GM19035 (cell line): ENCODE measurements around the gene GTF3C5.
"Not testable (repeated sequence)": the region's sequence is repeated elsewhere in the genome, so short reads cannot be mapped to it uniquely, and the experiment has no call there.

ENCODE experiments used
- ATAC-seq: cut with Tn5 transposase; IDR thresholded peaks from one replicate; pipeline ENCODE4 v1.9.1; 2021; ENCODE audit not compliant: unreplicated experiment

GTF3C5 gene

DNA sequence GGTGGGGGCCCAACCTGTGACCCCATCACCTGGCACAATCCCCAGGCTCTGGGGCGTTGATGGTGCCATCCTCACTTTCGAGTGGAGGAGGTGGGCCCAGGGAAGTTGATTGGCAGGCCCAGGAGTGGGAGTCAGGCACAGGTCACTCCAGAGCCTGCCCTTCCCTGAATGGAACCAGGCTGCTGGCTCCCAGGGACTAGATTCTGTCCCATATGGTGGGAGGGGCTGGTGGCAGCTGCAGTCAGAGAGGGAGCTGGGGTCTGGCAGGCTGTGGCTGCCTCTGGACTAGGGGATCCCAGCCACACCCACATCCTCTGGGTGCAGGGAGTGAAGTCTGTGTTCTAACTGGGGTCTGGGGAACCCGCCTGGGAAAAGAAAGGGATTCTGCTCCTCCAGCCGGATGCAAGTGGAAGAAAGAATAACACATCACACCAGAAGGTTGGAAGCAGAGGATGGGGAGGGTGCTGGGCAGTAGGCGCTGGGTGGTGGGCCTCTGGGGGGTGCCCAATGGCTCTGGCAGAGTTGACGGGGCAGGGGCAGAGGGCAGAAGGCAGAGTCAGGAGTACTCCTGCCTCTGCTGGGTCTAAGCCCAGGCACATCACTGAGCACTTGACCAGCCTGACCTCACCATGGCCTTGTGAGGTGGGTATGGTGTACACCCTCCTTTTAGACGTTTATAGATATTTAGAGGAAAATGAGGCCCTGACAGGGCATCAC is 56.8 kb downstream of the GTF3C5 start:
- no peak for ATAC-seq

DNA sequence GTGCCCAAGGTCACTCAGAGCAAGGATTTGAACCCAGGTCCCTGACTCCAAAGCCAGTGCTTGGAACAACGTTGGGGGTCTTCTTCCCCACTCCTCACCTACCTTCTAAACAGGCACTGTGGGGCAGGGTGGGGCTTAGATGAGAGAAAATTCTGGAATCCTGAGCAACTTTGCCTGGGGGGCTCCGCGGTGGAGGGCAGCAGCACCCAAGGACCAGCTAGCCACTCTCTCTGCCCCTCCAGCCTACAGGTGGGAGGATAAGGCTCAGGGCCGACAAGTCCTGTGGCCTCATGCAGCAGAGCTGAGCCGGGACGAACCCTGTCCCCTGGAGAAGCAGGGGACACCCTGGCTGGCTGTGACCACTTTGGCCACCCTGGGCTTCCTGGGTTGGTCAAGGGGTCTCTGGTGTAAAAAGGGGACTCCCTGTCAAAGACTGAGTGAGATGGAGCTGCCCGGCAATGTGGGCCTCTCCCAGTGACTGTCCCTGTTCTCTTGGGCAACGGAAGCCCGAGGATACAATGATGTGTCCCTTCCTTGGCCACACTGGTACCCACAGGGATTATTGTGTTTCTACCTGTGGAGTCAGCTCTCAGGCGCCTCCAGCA is 57.5 kb downstream of the GTF3C5 start:
- no peak for ATAC-seq

DNA sequence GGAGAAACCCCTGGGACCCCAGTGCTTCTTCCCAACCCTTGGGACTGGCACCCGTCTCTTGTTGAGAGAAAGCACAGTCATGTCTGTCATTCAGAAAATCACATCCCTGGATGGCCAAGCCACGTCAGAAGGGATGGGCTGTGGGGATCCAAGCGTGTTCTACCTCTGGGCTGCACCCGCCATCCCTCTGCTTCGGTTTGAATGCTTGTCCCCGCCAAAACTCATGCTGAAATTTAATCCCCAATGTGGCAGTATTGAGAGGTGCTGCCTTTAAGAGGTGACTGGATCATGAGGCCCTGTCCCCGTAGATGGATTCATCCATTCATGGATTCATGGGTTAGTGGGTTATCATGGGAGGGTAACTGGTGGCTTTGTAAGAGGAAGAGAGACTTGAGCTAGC is 58.0 kb downstream of the GTF3C5 start:
- no peak for ATAC-seq

DNA sequence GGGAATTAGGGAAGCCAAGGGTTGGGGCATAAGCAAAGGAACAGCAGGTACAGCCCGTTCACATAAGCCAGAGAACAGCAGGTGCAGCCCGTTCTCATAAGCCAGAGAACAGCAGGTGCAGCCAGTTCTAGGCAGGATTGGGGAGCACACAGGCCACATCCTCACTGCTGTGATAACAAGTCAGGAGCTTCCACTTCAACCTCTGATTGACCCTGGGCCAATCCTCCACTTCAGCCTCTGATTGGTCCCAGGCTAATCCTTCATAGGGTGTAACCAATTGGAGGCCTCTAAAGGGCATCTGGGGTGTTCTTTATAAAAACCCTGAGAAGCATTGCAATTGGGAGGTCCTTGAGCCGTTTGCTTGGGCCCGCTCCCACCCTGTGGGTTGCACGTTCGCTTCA is 58.5 kb downstream of the GTF3C5 start:
- no peak for ATAC-seq

DNA sequence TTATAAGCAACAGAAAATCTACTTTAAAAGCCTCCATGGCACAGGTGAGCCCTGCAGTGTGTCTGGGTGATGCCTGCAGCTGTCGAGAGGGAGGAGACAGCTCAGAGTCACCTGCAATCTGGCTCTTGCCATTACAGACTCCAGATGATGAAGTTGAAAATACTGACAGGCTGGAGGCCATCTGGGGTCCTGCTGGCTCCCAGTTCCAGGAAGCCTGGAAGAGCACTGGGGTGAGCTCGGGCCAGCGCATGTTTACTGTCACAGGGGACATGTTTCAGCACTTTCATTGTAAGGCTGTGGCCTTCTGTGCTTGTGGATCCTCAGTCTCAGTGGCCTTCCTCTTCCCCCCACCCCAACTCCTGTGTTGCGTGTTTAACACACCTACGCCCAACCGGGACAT is 59.4 kb downstream of the GTF3C5 start:
- ATAC-seq = no peak

DNA sequence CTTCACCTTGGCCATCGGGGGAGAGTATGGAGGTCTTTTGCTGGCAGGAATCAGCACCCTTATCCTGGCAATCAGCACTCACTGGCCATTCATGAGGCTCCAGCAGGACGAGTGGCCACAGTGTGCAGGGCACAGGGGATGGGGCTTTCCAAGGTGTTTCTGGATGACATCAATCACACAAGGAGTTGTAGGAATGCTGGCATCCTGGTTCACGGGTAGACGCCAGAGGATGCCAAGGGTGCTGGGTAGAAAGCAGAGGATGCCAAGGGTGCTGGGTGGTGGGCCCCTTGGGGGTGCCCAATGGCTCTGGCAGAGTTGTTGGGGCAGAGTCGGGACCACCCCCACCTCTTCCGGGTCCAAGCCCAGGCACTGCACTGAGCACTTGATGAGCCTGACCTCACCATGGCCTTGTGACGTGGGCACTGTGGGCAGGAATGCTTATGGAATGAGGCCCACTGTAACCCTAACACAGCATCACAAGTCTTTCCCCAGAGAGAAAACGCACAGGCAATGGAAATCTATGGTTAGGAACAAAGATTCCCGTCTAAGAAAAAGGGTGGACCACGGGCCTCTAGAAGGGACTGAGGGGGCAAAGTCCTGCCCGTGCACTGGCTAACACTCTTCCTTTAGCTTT is 60.1 kb downstream of the GTF3C5 start:
- ATAC-seq = no peak

DNA sequence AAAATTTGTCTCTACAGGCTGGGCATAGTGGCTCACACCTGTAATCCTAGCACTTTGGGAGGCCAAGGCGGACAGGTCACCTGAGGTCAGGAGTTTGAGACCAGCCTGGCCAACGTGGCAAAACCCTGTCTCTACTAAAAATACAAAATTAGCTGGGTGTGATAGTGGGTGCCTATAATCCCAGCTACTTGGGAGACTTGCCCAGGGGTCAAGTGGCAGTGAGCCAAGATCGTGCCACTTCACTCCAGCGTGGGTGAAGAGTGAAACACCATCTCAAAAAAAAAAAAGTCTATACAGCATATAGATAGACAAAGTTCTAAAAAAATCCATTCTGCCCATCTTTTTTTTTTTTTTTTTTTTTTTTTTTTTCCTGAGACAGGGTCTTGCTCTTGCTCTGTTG is 63.6 kb downstream of the GTF3C5 start:
- not testable (repeated sequence) for ATAC-seq

DNA sequence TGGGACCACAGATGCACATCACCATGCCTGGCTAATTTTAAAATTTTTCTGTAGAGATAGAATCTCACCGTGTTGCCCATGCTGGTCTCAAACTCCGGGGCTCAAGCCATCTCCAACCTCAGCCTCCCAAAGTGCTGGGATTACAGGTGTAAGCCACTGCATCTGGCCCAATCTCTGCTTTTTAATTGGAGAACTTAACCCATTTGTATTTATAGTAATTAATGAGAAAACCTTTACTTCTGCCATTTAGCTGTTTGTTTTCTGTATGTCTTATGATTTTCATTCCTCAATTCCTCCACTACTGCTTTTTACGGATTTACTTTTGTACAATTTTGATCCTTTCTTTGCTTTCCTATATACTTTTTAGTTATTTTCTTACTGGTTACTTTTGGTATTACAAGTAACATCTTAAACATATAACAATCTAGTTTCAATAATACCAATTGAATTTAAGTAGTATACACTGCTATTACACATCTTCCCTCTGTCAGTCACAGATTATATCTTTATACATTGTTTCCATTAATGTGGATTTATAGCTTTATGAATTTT is 64.1 kb downstream of the GTF3C5 start:
- ATAC-seq = no peak

DNA sequence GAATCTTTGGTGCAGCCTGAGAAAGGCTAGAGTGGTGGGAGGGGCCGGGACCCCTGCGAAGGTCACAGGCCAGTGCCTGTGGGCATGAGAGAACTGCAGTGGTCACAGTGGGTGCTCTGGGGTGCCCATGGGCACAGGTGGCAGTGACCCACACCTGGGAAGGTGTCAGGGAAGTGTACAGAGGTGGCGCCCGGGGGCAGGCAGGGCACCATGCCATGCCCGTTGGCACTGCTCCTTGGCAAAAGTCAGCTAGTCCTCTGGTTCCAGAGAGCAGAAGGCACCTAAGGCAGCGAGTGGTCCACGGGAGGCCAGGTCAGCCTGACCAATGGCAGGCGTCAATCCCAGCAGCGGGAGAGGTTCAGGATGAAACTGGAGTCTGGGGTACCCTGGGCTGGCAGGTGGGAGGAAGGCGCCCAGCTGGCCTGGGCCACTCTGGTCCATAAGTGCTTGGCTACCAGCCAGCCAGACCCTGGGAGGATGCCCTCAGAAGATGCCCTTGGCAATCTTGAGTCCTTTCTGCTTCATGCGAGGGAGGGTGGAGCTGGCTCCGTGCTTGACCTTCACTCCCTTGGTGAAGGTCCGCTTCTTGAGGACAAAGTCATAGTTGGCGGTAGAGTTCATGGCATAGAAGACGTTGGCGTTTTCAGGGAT is 67.4 kb downstream of the GTF3C5 start:
- no peak for ATAC-seq

DNA sequence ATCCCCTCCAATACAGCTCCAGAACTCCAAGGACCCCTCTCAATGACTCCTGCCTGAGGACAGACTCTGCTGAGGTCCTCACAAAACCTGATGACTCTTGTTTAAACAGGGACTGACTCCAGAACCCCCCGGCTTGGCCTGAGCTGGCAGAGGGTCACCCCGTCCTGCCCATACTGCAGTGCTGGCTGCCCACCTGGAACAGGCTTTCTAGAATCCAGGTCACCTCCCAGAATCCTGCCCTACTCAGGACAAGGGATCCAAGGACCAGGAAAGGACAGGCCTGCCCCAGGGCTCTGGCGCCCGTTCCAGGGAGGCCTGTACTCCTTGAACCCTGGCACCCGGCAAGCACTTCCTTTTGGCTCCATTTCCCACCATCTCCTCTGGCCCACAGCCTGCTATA is 68.1 kb downstream of the GTF3C5 start:
- ATAC-seq = no peak

DNA sequence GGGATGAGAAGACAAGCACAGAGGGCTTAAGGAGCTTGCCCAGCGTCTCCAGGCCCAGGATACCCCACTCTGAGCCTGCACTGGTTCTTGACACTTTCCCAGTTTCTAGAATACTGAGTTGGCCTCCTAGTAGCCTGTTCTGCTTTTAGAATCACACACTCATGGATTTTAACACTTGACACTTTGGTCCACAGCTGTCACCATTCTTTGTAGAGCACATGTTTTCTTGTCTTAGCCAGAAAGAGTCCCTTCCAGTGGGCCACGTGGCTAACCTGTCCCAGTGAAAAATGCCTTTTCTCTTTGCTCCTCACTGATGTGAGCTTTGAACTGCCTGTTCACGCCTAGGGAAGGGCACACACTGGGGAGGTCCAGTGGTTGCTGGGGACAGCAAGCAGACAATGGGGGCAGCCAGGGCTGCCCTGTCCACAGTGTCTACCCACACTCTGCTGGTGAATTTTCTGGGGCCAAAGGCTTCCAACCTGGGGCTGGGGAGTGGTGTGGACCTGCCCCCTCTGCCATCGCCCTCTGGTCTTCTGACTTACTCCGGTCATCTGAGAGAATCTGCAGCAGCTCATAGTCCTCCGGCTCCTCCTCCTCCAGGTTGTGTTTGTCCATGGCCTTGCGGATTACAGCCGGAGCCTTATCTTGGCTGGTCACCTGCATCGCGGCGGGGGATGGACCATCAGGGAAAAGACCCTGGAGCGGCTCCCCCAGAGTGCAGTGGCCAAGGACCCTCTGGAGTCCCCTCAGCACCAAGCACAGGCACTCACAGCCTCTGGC is 69.1 kb downstream of the GTF3C5 start:
- no peak for ATAC-seq

DNA sequence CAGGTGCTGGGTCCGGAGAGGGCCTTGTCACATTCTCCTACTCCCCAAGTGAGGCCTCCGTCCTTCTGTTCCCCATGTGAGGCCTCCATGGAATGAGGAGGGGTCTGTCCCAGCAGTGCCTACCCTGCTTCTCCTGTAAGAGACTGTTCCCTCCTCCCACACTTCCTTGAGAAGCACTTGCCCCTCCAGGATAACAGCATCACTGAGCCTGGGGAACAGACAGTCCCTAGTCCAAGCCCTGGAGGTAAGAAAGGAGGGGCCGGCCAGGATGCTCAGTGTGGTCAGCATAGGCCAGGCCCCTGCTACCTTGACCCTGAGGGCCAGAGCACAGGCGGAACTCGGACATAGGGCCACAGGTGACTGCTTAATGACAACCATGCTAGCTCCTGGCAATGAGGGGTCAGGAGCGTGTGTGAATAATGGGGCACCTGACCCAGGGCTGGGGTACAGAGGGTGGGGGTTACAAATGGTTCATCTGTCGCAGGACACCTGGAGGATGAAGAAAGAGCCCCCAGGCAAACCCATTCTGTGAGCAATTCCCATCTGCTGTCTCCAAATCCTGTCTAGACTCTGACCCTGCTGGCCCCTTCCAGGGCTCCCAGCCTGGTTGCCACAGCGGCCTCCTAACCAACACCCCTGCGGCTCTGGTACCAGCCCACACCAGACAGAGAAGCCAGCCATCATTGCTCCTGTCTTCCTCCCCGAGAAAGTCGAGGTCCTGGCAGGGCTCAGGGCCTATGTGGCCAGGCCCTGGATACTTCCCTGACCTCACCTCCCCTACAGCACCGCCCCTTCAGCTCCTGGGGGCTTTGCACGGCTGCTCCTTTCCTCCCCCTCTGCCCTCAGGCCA is 69.9 kb downstream of the GTF3C5 start:
- no peak for ATAC-seq

DNA sequence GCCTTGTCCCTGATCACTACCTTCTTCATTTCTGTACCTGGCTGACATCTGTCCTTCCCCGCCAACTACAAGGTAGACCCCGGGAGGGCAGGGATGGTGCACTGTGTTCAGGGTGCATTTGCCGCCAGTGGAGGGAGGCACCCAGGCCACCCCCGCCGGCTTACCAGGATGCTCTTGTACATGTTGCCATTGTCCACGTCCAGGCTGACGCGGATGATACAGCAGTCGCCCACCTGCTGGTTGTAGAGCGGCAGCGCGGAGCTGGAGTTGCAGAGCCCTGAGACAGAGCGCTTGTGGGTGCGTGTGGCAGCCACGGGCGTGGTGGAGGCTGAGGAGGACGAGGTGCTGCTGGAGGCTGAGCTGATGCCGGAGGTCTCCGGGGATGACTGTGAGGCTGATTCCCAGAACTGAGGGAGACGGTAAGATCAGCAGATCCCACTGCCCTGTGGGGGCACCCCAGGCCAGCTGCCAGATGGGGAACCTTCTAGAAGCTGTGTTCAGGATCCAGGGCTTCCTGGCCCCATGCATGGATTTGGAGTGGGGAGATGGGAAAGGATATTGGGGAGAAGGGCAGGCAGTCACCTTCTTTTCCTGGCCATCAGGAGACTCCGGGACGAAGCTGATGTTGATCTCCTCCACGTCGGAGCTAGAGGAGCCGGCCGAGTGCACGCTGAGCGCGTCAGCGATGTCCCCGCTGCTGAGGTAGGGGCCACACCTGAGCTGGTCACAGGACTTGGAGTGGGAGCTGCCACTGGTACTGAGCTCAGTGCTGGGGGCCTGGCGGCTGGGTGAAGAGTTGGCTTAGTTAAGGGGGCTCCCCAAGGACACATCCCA is 70.8 kb downstream of the GTF3C5 start:
- ATAC-seq = no peak

DNA sequence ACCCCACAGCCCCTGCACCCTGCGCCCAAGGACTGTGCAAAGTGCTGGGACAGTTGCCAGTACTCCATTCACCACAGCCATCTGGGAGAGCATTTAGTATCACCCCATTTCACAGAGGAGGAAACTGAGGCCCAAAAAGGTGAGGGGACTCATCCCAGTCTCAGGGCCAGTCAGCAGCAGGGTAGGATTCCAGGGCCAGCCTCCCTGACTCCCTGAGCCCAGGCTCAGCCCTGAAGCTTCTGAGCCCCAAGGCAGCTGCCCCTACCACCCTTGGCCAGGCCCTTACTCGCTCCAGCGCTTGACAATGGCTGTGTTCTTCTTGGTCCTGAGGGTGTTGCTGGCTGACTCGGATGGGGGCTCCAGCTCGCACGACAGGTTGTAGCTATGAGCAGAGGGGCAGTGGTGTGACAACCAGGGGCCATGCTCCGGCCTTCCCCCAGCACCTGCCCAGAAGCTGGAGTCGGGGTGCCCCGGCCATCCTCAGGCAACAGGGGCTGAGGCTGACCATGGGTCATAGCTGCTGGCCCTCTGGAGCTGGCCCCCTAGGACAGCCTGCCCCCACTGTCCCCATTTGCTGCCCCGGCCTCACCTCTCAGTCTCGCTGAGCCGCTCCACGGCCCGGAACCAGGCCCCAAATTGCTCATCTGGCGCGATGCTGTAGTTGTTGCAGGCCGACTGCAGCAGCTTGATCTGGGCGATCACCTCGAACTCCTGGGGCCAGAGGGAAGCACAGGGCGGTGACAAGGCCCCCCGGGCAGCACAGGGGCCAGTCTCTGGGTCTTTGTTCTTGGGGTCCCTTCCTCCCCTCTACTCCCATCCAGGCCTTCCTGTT is 71.6 kb downstream of the GTF3C5 start:
- ATAC-seq = no peak

DNA sequence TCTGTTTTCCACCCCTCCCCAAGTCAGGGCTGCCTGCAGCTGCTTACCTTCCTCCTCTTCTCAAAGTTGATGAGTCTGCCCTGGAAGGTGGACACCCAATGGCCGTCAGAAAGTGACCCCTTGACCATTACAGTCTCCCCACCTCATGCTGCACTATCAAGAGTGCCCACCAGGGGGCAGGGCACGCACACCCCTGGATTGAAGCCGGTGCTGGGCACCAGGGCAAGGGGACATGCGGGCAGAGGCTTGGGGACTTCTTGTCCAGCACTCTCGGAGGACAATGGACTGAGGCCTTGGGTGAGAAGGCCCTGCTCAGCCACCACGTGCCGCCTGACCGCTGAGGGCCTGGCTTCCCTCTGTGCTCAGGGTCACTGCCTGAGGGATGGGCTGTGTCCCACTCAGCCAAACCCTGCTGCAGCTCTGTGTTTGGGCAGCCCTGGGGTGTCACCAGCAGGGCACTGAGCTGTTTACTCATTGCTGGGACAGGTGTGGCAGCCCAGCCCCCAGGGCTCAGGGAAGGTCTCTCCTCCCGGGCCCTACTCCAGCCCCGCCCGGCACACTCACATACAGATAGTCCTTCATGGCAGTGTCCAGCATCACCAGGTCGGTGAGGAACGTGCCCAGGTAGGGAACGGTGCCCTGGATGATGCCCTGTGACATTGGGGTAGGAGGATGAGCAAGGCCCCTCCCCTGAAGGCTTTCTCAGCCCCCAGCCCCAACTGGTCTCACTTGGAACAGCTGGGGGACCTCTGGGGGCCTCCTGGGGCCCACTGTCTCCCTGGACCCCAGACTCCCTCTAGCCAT is 72.6 kb downstream of the GTF3C5 start:
- no peak for ATAC-seq

DNA sequence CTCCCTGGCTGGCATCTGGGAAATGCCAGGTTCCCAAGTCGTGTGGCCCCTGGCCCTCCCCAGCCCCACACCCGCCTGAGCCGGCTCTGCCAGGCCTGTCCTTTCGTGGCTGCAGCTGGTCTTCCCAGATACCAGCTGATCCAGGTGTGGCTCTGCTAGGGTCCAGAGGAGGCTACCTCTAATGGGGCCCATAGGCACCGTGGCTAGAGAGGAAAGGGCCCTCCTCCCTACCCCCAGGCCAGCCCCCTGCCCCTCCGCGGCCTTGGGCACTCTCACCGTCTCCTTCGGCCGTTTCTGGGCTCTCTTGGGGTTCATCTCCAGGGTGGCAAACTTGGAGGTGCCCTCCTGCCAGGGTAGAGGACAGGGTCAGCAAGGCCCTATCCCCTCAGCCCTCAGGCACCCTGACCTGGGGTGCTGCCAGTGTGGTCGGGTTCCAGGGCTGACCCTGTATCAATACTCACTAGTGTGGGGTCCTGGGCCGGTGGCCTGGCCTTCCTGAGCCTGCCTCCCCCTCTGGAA is 73.2 kb downstream of the GTF3C5 start:
- ATAC-seq = no peak
